GM18870 (cell line): ENCODE results near the gene TTLL6.
"Not testable (repeated sequence)": the region's sequence is repeated elsewhere in the genome, so short reads cannot be mapped to it uniquely, and the experiment has no call there.

Experiments
- ATAC-seq: cut with Tn5 transposase; IDR thresholded peaks from one replicate; pipeline ENCODE4 v1.9.1; 2021; ENCODE audit warnings: moderate library complexity; ENCODE audit not compliant: unreplicated experiment

The TTLL6 gene

GRCh38 chr17:48816774-48817590, at the start of gene TTLL6:
Gene TTLL6 (minus strand): TSS chr17:48817229. CDS start chr17:48817072, 157 bp downstream.
- no peak for ATAC-seq

- no peak for ATAC-seq
Observed at GRCh38 chr17:48860456-48860855, 43.4 kb upstream of the TTLL6 start.

- ATAC-seq, result no peak
Observed at GRCh38 chr17:48860034-48860433, 43.0 kb upstream of the TTLL6 start.

GRCh38 chr17:48856122-48856821, 39.2 kb upstream of the TTLL6 start:
- ATAC-seq, result no peak

GRCh38 chr17:48854774-48855476, 37.9 kb upstream of the TTLL6 start:
- no peak for ATAC-seq

- no peak for ATAC-seq
Observed at GRCh38 chr17:48850792-48851323, 33.8 kb upstream of the TTLL6 start.

- ATAC-seq, result no peak
Observed at GRCh38 chr17:48843187-48843900, 26.3 kb upstream of the TTLL6 start.

- ATAC-seq, result no peak
Observed at GRCh38 chr17:48842746-48843145, 25.7 kb upstream of the TTLL6 start.

- peak; percentile 85 for ATAC-seq
Observed at GRCh38 chr17:48841395-48841831, 24.4 kb upstream of the TTLL6 start.

GRCh38 chr17:48840441-48840840, 23.4 kb upstream of the TTLL6 start:
- ATAC-seq, result no peak

GRCh38 chr17:48837458-48837857, 20.4 kb upstream of the TTLL6 start:
- ATAC-seq, result not testable (repeated sequence)

- ATAC-seq, result no peak
Observed at GRCh38 chr17:48835971-48836370, 18.9 kb upstream of the TTLL6 start.

GRCh38 chr17:48834973-48835372, 17.9 kb upstream of the TTLL6 start:
- ATAC-seq, result no peak

- no peak for ATAC-seq
Observed at GRCh38 chr17:48831549-48831883, 14.5 kb upstream of the TTLL6 start.

GRCh38 chr17:48830840-48831548, 14.0 kb upstream of the TTLL6 start, which contains the start of gene CALCOCO2:
Gene CALCOCO2 (plus strand): TSS chr17:48831035. CDS start chr17:48841708, 10,673 bp downstream.
- peak; percentile 54 for ATAC-seq

GRCh38 chr17:48825446-48826381, 8.7 kb upstream of the TTLL6 start:
- ATAC-seq, result no peak

- not testable (repeated sequence) for ATAC-seq
Observed at GRCh38 chr17:48820936-48821335, 3.9 kb upstream of the TTLL6 start.

- no peak for ATAC-seq
Observed at GRCh38 chr17:48819466-48819865, 2.4 kb upstream of the TTLL6 start.

- no peak for ATAC-seq
Observed at GRCh38 chr17:48818361-48818841, 1.4 kb upstream of the TTLL6 start.
